Measurements from ENCODE around the gene PTPRF.

- peak in 1 of 4 experiments; percentile 29 for TF ChIP-seq CTCF (IDR thresholded peaks at IDR 0.05)
- TF ChIP-seq POLR2A (IDR thresholded peaks at IDR 0.05) = no peak
- peak; percentile 92 for TF ChIP-seq POLR2AphosphoS5 (IDR thresholded peaks at IDR 0.05)
These were observed 22.1 kb downstream of the PTPRF start for GRCh38 chr1:43552813-43553212.
